ENCODE measurements around the gene SDR9C7. TPM values are rescaled to one million over a fixed set of nuclear protein-coding genes. Genes with fewer than 3 reads are reported as not detected.

The SDR9C7 gene
- total RNA-seq, 2 experiments from 2014 or later, result not detected

Other genes with a start within 250 kb of the SDR9C7 start
- gene PTGES3, start 246.1 kb downstream of the SDR9C7 start, total RNA-seq, result 100 to 1,000 TPM; 240 to 241 TPM
- 100 to 1,000 TPM; 826 to 860 TPM for gene NACA, start 209.1 kb downstream of the SDR9C7 start, total RNA-seq
- gene PRIM1, start 182.1 kb downstream of the SDR9C7 start, total RNA-seq, result 10 to 100 TPM; 45.0 to 46.2 TPM
- 1 to 10 TPM; 2.0 to 2.2 TPM for gene HSD17B6, start 171.1 kb downstream of the SDR9C7 start, total RNA-seq
- gene RDH16, start 23.2 kb upstream of the SDR9C7 start, total RNA-seq, result under 1 TPM; 0.28 to 0.53 TPM
- 1 to 10 TPM; 7.7 to 7.8 TPM for gene ZBTB39, start 72.1 kb upstream of the SDR9C7 start, total RNA-seq
- gene TAC3, start 82.1 kb upstream of the SDR9C7 start, total RNA-seq, result not detected
- gene MYO1A, start 115.7 kb upstream of the SDR9C7 start, total RNA-seq, result under 1 TPM; 0.28 to 0.65 TPM
- gene NEMP1, start 144.4 kb upstream of the SDR9C7 start, total RNA-seq, result 10 to 100 TPM; 51.7 to 59.2 TPM
- 1 to 10 TPM; 8.7 to 9.6 TPM for gene NAB2, start 154.7 kb upstream of the SDR9C7 start, total RNA-seq
- gene STAT6, start 177.0 kb upstream of the SDR9C7 start, total RNA-seq, result 100 to 1,000 TPM; 127 to 128 TPM
- gene LRP1, start 194.1 kb upstream of the SDR9C7 start, total RNA-seq, result under 1 TPM; 0.60 to 0.86 TPM
- not detected for gene LRP1-AS, start 213.2 kb upstream of the SDR9C7 start, total RNA-seq

All from activated CD4-positive, alpha-beta memory T cell treated with anti-CD3 and anti-CD28 coated beads, Interleukin-2, amount 10 ng/mL, durations not matched to agents 7 days and 5 days (primary cell).